ENCODE data around the gene CTTN.

- TF ChIP-seq SIN3A (IDR thresholded peaks at IDR 0.05; ENCODE audit: borderline replicate concordance, insufficient read depth, low read length): no peak
- no peak for TF ChIP-seq POLR2AphosphoS5 (IDR thresholded peaks at IDR 0.05; ENCODE audit: low read depth, low read length)
- no peak for TF ChIP-seq TAF1 (IDR thresholded peaks at IDR 0.05; ENCODE audit: borderline replicate concordance, insufficient read depth, low read length)
- TF ChIP-seq, protein P1, sequence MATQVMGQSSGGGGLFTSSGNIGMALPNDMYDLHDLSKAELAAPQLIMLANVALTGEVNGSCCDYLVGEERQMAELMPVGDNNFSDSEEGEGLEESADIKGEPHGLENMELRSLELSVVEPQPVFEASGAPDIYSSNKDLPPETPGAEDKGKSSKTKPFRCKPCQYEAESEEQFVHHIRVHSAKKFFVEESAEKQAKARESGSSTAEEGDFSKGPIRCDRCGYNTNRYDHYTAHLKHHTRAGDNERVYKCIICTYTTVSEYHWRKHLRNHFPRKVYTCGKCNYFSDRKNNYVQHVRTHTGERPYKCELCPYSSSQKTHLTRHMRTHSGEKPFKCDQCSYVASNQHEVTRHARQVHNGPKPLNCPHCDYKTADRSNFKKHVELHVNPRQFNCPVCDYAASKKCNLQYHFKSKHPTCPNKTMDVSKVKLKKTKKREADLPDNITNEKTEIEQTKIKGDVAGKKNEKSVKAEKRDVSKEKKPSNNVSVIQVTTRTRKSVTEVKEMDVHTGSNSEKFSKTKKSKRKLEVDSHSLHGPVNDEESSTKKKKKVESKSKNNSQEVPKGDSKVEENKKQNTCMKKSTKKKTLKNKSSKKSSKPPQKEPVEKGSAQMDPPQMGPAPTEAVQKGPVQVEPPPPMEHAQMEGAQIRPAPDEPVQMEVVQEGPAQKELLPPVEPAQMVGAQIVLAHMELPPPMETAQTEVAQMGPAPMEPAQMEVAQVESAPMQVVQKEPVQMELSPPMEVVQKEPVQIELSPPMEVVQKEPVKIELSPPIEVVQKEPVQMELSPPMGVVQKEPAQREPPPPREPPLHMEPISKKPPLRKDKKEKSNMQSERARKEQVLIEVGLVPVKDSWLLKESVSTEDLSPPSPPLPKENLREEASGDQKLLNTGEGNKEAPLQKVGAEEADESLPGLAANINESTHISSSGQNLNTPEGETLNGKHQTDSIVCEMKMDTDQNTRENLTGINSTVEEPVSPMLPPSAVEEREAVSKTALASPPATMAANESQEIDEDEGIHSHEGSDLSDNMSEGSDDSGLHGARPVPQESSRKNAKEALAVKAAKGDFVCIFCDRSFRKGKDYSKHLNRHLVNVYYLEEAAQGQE (IDR thresholded peaks at IDR 0.05; ENCODE audit: insufficient read depth in 1 of 2, low read depth in 2 of 2, low read length in 2 of 2): no peak
Observed at GRCh38 chr11:70353900-70354568, 44.3 kb upstream of the CTTN start.
